Amniotic stem cell (primary cell): ENCODE results near the gene TCF12.
"Not testable (repeated sequence)": the region's sequence is repeated elsewhere in the genome, so short reads cannot be mapped to it uniquely, and the experiment has no call there.

Source experiments
- DNase-seq: peaks from one replicate; lab custom pipeline; 2025; lab: John Stamatoyannopoulos, UW

Gene TCF12

DNA sequence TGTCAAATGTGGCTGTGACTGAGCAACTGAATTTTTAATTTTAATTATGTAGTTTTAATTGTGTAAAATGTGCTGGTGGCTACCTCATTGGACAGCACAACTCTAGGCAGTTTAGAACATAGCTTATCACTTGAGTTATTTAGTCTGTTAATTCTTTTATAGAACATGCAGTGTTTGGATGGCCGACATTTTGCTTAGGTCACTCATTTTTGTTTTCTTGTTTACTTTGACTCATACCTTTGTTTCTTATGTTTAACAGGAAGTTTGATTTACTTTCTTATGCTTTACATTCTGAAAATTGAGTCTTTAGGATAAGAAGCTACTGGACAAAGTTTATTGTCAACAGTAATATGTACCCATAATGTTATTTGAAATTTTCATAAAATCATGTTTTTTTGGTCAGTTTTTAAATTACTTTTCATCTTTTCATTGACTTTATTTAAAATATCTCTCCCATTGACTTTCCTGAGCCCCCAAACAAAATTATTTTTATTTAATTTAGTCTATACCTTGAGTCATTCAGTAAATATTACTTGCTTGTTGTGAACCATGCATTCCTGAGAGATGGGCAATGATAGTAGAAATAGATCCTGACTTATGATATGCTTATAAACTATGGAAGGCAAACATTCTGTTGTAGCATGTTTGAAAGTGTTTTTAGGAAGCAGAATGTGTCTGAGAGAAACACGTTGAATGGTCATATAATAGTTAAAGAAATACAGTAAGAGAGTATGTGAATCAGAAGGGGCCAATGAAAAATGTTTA is 60.6 kb downstream of the TCF12 start:
- no peak for DNase-seq

DNA sequence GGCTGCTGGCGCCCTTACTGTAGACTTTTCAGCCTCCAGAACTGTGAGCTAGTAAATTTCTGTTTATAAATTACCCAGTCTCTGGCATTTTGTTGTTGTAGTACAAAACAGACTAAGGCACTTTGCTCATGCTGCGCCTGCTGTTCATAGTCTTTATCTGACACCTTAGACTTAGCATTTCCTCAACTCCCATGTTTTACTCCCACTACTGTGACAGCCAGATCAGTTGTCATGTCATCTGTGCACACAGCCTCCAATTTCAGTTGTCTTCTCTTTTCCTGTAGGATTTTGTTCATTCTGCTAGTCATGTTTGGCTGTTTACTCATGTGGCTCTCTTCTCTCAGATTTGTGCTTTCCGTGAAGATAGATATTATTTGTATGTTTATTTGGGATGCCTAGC is 62.0 kb downstream of the TCF12 start:
- no peak for DNase-seq

DNA sequence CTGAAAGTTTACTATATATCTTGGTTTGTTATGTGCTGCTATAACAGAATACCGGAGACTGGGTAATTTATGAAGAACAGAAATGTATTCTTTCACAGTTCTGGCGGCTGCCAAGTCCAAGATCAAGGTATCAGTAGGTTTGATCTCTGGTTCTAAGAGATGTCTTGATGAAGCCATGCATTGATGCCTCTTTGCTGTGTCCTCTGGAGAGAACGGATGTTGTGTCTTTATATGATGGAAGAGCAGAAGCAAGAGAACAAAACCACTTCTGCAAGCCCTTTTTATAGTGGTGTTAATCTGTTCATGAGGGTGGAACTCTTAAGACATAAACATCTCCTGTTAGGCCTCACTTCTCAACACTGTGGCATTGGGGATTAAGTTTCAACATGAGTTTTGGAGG is 62.7 kb downstream of the TCF12 start:
- DNase-seq, result no peak

DNA sequence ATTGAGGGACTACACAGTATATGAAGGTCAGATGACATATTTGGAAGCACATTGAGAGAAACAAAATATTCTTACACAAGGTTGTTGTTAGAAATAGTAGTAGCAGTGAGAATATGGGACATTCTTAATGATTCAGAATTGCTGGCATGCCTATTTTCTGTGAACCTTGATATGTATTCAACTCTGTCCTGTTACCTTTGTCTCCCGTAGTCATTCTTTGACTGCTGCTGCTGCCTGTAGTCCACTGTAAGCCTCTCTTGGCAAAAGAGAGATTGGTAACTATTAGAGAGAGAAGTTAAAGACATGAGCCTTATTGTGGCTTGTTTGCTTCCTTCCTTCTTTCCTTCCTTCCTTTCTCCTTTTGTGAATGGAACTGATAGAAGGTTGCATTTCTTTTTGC is 64.5 kb downstream of the TCF12 start:
- no peak for DNase-seq

DNA sequence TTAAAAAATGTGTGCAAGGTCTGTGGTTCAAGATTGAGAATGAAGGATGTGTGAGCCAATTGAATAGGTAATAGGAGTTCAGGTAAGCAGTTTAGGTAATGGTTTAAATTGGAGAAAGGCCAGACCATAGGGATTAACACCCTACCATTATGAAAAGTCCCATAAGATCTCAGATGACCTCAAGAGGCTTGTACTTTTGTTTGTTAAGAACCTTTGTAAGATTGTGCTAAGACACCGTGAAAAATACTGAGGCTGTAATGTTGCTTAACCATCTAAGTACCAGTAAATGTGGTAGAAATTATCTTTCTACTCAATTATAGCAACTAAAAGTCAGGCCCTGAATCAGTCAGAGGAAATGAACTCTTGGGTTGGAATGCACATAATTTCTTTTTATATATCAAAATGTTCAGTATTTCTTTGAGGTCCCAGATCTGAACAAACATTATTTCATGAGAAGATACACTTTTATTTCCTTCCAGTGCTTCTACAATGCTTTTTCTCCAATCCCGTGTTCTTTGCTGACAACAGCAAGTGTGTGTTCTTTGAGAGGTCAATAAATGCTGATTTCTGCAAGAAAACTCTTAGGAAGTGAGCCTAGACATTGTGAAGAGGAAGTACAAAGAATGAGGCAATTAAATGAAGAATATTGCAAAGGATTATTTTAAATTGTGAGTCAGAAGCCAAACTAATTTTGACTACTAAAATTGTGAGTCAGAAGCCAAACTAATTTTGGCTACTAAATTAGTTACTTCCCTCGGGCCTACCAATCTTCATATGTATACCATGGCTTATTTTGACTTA is 66.4 kb downstream of the TCF12 start:
- DNase-seq, result no peak

DNA sequence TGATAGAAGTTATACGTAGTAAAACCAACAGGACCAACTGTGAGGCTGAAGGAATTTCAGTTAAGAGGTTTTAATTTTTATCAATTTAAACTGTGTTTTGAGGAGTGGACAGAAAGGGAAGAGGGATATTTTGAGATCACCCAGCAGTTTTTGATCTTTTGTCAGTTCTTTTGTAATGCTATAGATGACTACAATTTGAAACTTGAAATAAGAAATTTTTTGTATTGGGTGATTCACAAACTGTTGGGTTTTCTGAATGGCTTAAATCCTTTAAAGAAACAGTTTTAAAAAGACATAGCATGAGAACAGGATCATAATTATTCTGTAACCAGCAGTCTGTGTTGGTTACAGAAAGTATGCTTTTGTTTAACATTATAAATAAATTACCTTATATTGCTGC is 67.4 kb downstream of the TCF12 start:
- DNase-seq, result no peak

DNA sequence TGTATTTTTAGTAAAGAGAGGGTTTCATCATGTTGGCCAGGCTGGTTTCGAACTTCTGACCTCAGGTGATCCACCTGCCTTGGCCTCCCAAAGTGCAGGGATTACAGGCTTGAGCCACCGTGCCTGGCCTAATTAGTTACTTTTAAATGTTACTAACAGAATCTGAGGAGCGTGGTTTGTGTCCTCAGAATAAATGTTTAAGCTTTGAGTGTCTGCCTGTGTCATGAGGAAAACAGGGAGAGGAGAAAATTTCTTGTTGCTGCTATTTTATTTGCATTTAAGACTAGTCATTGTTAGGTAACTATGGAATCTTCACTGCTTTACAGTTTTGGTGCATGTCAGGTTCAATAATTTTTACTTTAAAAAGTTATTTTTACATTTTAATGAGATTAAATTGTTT is 68.8 kb downstream of the TCF12 start:
- DNase-seq, result no peak

DNA sequence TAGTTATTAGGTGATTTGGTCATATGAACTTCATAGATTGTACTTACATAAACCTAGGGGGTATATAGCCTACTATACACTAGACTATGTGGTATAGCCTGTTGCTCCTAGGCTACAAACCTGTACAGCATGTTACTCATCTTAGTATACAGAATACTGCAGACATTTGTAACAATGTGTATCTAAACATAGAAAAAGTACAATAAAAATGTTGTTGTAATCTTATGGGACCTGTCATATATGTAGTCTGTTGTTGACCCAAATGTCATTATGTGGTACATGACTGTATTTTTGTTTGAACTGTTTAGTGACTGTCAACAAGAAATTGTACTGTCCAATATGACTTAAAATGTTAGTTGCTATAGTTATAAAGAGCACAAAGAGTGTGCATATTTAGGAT is 69.8 kb downstream of the TCF12 start:
- no peak for DNase-seq

DNA sequence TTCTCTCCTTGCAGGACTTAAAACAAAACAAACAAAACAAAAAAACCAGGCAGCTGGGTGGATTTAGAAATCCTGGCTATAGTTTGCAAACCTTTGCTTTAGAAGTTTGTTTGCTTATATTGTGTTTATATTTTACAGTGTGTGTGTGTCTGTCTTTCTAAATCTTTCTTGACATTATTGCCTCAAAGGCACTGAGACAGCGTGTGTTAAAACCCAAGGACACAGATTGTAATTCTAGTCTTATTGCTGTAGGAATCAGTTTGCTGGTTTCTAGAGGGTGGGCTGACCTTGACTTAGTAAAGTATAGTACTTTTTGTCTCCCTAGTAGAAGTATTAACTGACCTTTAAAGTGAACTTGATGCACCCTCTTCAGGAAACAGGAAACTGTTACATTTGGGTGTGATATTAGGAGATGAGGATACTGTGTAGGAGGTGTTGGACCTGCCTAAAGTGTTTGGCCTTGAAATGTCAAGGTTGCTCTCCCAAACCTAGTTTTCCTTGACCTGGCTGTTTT is 71.0 kb downstream of the TCF12 start:
- no peak for DNase-seq

DNA sequence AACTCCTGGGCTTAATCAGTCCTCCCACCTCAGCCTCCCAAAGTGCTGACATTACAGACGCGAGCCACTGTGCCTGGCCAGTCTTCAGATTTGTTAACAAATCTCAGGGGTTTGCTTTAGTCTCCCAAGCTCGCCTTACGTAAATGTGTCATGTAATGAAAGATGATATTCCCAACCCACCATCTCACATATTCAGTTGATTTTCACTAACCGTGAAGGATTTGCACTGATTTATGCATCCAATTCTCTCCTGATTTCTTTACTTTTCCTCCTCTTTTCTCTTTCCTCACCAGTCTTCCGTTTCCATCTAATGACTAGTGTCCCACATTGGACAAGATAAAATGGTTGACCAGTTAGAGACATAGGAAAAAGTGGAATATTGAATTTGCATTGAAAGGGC is 72.6 kb downstream of the TCF12 start:
- no peak for DNase-seq

DNA sequence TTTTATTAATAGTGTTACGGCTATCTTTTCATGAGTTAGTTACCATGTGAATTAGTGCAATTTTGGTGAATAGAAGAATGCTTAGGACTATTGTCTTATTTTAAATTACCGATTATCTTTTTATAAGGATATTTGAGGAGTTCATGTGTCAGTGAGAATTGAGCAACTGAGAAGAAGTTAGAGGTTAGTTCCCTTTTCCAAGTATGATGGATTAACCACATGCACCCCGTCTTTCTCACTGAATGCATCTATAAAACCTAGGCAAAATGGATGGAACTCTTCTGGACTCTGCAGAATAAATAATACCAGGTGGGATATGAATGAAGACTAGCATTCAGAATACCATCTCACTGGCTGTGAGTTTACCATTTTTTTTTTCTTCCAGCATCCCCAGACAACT is 74.3 kb downstream of the TCF12 start:
- DNase-seq, result no peak

DNA sequence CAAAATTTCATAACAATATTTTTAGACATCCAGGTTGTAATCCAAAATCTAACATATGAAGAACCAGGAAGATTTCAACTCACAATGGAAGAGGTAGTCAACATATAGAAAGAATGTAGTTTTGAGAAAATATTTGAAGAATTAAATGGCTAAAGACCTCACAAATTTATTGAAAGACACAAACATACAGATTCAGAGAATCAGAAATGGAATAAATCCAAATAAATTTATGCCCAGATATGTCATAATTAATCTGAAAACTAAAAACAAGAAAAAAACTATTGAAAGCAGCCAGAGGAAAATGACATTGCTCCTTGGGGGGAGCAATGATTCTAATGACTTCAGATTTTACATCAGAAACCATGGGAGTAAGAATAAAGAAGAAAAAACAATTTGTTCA is 75.8 kb downstream of the TCF12 start:
- DNase-seq, result no peak

DNA sequence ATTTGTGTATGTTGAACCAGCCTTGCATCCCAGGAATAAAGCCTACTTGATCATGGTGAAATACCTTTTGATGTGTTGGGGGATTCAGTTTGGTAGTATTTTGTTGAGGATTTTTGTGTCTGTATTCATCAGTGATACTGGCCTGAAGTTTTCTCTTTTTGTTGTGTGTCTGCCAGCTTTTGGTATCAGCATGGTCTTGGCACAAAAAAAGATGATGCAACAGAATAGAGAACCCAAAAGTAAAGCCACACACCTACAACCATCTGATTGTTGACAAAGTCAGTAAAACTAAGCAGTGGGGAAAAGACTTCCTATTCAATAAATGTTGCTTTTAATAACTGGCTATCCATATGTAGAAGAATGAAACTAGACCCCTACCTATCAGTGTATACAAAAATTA is 77.6 kb downstream of the TCF12 start:
- DNase-seq, result no peak

DNA sequence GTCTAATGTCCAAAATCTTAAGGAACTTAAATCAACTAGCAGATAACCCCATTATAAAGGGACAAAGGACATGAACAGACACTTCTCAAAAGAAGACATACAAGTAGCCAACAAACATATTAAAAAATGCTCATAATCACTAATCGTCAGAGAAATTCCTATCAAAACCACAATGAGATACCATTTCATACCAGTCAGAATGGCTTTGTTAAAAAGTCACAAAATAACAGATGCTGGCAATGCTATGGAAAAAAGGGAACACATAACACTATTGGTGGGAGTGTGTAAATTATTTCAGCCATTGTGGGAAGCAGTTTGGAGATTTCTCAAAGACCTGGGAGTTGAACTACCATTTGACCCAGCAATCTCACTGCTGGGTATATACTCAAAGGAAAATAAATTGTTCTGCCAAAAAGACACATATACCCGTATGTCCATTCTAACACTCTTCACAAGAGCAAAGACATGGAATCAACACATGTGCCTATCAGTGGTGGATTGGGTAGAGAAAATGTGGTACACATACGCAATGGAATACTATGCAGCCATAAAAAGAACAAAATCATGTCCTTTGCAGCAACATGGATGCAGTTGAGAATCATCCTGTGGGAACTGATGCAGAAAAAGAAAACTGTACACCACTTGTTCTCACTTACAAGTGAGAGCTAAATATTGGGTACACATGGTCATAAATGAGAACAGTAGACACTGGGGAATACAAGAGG is 78.5 kb downstream of the TCF12 start:
- no peak for DNase-seq

DNA sequence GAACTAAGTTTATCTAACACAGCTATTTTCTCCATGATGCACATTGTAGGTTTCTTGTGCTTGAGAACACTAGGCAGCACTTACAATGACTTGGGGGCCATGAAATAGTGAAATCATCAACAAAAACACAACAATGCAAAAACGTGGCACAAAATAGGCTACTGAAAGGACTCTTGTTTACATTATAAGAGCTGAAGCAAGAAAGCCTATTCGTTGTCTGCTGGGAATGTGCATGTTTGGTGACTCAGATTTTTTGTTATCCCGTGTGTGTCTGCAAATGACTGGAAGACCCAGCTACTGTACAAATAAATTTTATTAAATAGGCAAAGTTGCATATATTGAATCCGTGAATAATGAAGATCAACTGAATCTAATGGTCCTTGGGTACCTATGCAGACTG is 85.0 kb downstream of the TCF12 start:
- peak; percentile 64 for DNase-seq

DNA sequence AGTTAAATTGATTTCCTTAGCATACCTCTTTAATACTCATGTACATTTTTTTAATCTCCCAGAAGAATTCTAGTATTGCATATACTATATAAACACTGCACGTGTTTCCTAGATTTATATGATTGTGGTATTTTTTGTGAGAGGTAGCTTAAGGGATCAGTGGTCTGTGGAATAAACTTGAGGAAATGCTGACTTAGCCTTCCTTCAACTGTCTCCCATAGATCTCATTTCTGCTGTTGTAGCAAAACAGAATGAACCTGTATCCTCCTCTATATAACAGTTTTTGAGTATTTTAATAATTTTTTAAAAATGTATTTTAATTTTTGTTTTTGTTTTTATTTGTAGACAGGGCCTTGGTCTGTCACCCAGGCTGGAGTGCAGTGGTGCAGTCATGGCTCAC is 86.8 kb downstream of the TCF12 start:
- no peak for DNase-seq

DNA sequence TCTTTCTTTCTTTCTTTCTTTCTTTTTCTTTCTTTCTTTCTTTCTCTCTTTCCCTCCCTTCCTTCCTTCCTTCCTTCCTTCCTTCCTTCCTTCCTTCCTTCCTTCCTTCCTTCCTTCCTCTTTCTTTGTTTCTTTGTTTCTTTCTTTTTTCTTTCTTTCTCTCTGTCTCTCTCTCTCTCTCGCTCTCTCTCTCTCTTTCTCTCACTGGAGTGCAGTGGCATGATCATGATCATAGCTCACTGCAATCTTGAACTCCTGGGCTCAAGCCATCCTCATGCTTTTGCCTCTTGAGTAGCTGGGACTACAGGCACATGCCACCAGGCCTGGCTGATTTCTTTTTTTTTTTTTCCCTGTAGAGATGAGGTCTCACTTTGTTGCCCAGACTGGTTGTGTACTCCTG is 89.4 kb downstream of the TCF12 start:
- DNase-seq, result not testable (repeated sequence)

DNA sequence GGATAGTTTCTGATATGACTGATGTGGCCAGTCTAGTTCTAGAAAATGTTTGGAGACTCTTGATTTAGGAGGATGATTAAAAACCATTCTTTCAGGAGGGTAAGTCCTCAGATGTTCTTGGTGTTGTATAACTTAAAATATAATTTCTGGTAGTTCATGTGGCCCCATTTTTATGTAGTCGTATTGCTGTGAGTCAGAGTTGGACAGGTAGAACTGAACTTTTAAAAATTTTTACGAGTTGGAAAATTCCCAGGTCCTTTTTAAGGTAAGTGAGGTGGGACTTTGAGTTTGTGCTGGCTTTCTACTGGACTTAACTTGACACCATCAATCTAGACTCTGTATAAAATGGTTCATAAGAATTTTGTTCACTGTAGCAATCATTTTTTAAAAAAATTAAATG is 92.3 kb downstream of the TCF12 start:
- DNase-seq, result no peak

DNA sequence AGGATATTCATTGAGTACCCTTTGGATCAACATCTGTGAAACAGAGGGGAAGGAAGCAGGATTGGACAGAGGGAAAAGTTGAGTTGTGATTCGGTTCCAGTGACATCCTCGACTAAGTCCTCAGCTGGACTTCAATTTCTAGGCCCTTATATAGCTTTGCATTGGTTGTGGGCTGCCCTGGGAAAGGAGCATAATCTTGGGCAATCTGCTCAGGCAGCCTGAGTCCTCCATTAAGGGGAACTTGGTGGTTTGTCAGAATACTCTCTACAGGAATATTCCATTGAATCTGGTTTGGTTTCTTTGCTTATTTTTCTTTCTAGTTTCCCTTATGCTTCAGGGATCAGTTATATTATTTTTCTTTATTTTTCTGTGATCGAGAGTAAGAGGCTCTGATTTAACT is 94.1 kb downstream of the TCF12 start:
- no peak for DNase-seq

DNA sequence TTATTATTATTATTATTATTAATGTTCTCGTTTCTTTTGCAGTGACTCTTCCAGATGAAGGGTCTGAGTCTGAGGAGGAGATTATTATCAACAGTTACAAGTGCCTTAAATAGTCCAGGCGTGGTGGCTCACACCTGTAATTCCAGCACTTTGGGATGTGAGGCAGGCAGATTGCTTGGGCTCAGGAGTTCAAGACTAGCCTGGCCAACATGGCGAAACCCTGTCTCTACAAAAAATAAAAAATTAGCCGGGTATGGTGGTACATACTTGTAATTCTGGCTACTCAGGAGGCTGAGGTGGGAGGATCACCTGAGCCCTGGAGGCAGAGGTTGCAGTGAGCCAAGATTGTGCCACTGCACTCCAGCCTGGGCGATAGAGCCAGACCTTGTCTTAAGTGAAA is 96.5 kb downstream of the TCF12 start:
- DNase-seq, result not testable (repeated sequence)

DNA sequence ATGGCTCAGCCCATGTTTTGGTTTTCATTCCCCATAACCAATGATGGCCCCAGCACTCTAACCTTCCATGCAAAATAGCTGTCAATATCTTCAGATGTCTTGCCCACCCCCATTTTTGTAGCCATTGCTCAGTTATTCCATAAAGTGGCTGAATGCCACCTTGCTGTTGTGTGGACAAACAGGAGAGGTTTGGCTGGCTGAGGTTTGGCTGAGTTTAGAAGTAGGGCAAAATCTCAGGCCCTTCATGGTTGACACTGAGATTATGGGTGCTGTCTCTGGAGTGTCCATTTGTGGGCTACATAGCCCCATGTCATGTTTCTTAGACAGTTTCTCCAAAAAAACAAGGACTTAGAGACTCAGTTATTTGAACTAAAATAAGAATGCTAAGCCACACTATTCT is 96.9 kb downstream of the TCF12 start:
- DNase-seq, result no peak

DNA sequence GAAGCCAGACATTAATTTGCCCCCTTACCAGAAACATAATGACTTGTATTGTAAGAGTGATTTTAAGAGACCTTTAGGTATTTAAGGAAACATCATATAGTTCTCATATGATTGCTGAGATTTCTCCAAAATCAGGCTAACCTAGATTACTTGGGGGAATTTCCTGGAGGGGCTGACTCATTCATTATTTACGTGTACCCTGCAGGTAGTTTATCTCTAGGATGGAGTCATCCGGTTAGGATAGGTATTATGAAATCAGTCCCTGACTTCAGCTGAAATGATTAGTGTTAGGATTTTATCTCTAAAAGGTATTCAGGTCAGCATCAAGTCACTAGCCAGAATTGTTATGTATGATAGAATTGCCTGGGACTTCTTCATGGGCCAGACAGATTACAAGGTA is 97.5 kb downstream of the TCF12 start:
- DNase-seq, result no peak

DNA sequence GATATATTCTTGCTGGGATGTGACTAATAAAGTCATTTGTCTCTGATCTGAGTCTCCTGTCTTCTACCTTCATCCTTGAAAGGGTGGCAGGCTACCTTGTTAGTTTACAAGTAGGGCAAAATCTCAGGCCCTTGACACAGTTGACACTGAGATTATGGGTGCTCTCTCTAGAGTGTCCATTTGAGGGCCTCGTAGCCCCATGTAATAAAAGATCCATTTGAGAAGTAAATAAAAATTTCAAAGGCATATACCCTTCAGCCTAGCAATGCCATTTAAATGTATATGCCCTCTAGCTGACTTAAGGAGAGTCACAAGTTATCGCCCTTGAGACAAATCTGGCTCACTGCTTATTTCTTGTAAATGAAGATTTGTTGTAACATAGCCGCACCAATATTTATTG is 98.6 kb downstream of the TCF12 start:
- DNase-seq, result no peak
